Endothelial cell of umbilical vein (primary cell): Measurements from ENCODE around the gene HAUS7. TPM values are rescaled to one million over a fixed set of nuclear protein-coding genes. Genes with fewer than 3 reads are reported as not detected.

Experiments
- BruUV-seq: library from RNA; stranded (reverse); fragments of 400-500 nt; replicated peaks from 2 replicates; lab custom pipeline; 2021; lab: Mats Ljungman, UMichigan
- CTCF ChIA-PET: fragments of 300-600, 350-600 bp; sonication (Branson Sonifier 250); formaldehyde crosslinking; loops from one replicate; lab custom pipeline; 2021; ENCODE audit warnings: antibody characterized with exemption, inconsistent platforms; lab: Charles Lee
- POLR2A ChIA-PET: fragments of 300-600, 350-600 bp; sonication (Branson Sonifier 250); formaldehyde crosslinking; loops from one replicate; lab custom pipeline; 2021; ENCODE audit warnings: antibody characterized with exemption, inconsistent platforms; lab: Charles Lee
- DNase-seq: peaks from one replicate; pipeline ENCODE4 v3.0.0-alpha.2; 2011; ENCODE audit warnings: low read depth, low spot score
- FAIRE-seq: peaks from 2 replicates; lab custom pipeline; 2011; peaks lifted over from hg19 to GRCh38; lab: Jason Lieb, UNC
- H2AFZ ChIP-seq: 2 replicates; pipeline ENCODE4 v1.6.0; 2012; ENCODE audit warnings: low read depth, low read length, control low read depth, inconsistent platforms
- H3K27ac ChIP-seq: 2 replicates; pipeline ENCODE4 v1.5.1; 2011; ENCODE audit warnings: low read depth, mild to moderate bottlenecking, control low read depth, low read length, moderate library complexity; ENCODE audit not compliant: insufficient read depth
- H3K27me3 ChIP-seq, 2 experiments: 2 replicates each; pipeline versions ENCODE4 v1.6.0 to v1.6.1; 2011; ENCODE audit warnings: low read length in 2 of 2, mixed read lengths in 1 of 2; ENCODE audit not compliant: control insufficient read depth in 2 of 2, insufficient read depth in 2 of 2
- H3K36me3 ChIP-seq, 2 experiments: 2 replicates in 1 of 2; 3 replicates in 1 of 2; pipeline ENCODE4 v1.5.1; 2011; ENCODE audit warnings: low read length in 2 of 2, mild to moderate bottlenecking in 1 of 2, moderate library complexity in 1 of 2; ENCODE audit not compliant: control insufficient read depth in 2 of 2, insufficient read depth in 2 of 2; ENCODE audit errors: extremely low read depth in 1 of 2
- H3K4me1 ChIP-seq: 3 replicates; pipeline ENCODE4 v1.5.1; 2011; ENCODE audit warnings: mild to moderate bottlenecking, low read length; ENCODE audit not compliant: control insufficient read depth, insufficient read depth; ENCODE audit errors: extremely low read depth
- H3K4me2 ChIP-seq: 2 replicates; pipeline ENCODE4 v1.6.1; 2011; ENCODE audit warnings: low read length, control low read depth, mixed read lengths; ENCODE audit not compliant: insufficient read depth
- H3K4me3 ChIP-seq, 3 experiments: fragments of 200-600 bp in 1 of 3; sonication (generic), shearing (Covaris generic) in 1 of 3; replicated peaks in 1 of 3; 2 replicates each; pipeline ENCODE4 v1.5.1; 2011 to 2016; ENCODE audit warnings: control low read depth in 3 of 3, low read length in 3 of 3, mild to moderate bottlenecking in 2 of 3, inconsistent platforms in 1 of 3, low read depth in 1 of 3, moderate library complexity in 1 of 3; ENCODE audit not compliant: insufficient read depth in 1 of 3
- H3K79me2 ChIP-seq: 2 replicates; pipeline ENCODE4 v1.6.0; 2012; ENCODE audit warnings: low read length, inconsistent platforms; ENCODE audit not compliant: control insufficient read depth, insufficient read depth
- H3K9ac ChIP-seq: replicated peaks from 2 replicates; pipeline ENCODE3; 2011; ENCODE audit warnings: low read length, control low read depth; ENCODE audit not compliant: insufficient read depth; ENCODE audit errors: extremely low read depth
- H3K9me1 ChIP-seq: replicated peaks from 3 replicates; pipeline ENCODE4 v1.6.0; 2011; ENCODE audit warnings: mild to moderate bottlenecking, low read length; ENCODE audit not compliant: control insufficient read depth, insufficient read depth; ENCODE audit errors: extremely low read depth
- H3K9me3 ChIP-seq: replicated peaks from 2 replicates; pipeline ENCODE4 v1.5.1; 2012; ENCODE audit warnings: low read length, inconsistent platforms; ENCODE audit not compliant: control insufficient read depth, insufficient read depth
- H4K20me1 ChIP-seq: replicated peaks from 2 replicates; pipeline ENCODE3; 2011; ENCODE audit warnings: mild to moderate bottlenecking, low read length; ENCODE audit not compliant: control insufficient read depth, insufficient read depth; ENCODE audit errors: extremely low read depth
- CTCF ChIP-seq, 2 donors: IDR thresholded peaks; 1 replicate in 1 of 2; 2 replicates in 1 of 2; pipeline ENCODE4 v1.5.1; 2011; ENCODE audit warnings: low read length in 2 of 2, mild to moderate bottlenecking in 2 of 2, moderate library complexity in 2 of 2, control low read depth in 1 of 2, inconsistent platforms in 1 of 2, low read depth in 1 of 2; ENCODE audit not compliant: insufficient read depth in 1 of 2; ENCODE audit errors: extremely low read depth in 1 of 2
- EZH2 ChIP-seq: IDR thresholded peaks from 2 replicates; pipeline ENCODE4 v1.6.1; 2012; ENCODE audit warnings: borderline replicate concordance, low read depth, mild to moderate bottlenecking, moderate library complexity, low read length, inconsistent platforms; ENCODE audit not compliant: severe bottlenecking
- FOS ChIP-seq: IDR thresholded peaks from 2 replicates; pipeline ENCODE4 v1.6.1; 2011; ENCODE audit warnings: mild to moderate bottlenecking, low read length, moderate library complexity, borderline replicate concordance; ENCODE audit not compliant: insufficient read depth
- GATA2 ChIP-seq: IDR thresholded peaks from 2 replicates; pipeline ENCODE4 v1.7.0; 2011; ENCODE audit warnings: low read depth, mild to moderate bottlenecking, moderate library complexity, mixed read lengths, low read length; ENCODE audit not compliant: insufficient read length, insufficient read depth
- JUN ChIP-seq: IDR thresholded peaks from 2 replicates; pipeline ENCODE4 v1.6.1; 2011; ENCODE audit warnings: borderline replicate concordance, low read depth; ENCODE audit not compliant: insufficient read length, insufficient read depth
- MAX ChIP-seq: IDR thresholded peaks from 2 replicates; pipeline ENCODE4 v1.6.1; 2011; ENCODE audit not compliant: insufficient read depth, insufficient read length
- MYC ChIP-seq: IDR thresholded peaks from one replicate; pipeline ENCODE4 v1.6.1; 2011; ENCODE audit warnings: mild to moderate bottlenecking, low read depth, low read length
- POLR2A ChIP-seq: IDR thresholded peaks from 2 replicates; pipeline ENCODE4 v1.6.1; 2012; ENCODE audit warnings: low read depth, mild to moderate bottlenecking, control low read depth, low read length
- POLR2AphosphoS5 ChIP-seq: IDR thresholded peaks from 2 replicates; pipeline ENCODE4 v1.6.1; 2012; ENCODE audit warnings: low read depth, mild to moderate bottlenecking, control low read depth, low read length, moderate library complexity; ENCODE audit not compliant: insufficient read depth
- dilution Hi-C: fragments of 300-500 bp; cut with MboI; formaldehyde crosslinking; loops from one replicate; pipeline ENCODE4 v1.15.0; 2019; ENCODE audit warnings: low sequenced_read_pairs; ENCODE audit not compliant: extremely low pct_ligation_motif_present
- intact Hi-C: fragments of 100-400 bp; cut with micrococcal nuclease; formaldehyde crosslinking; loops from one replicate; pipeline ENCODE4 v1.10.0; 2022
- polyA plus RNA-seq, 4 experiments: library from polyadenylated mRNA; depleted of rRNA in 3 of 4; stranded (reverse) in 3 of 4; unstranded in 1 of 4; fragments of >200 nt; gene quantifications; 2 replicates each; pipeline versions ENCODE4 v1.2.1 to v1.2.3, GENCODE V29; 2011 to 2012; ENCODE audit warnings: missing spikeins in 1 of 4
- total RNA-seq: library from RNA; stranded (reverse); gene quantifications from 2 replicates; pipeline ENCODE4 v1.2.3, GENCODE V29; 2021

The HAUS7 gene
- total and polyA plus RNA-seq, 2 donors (not counting 3 experiments of a cell fraction or from before 2014, with no cell fraction given): 31.0 to 46.4 TPM

- ChIA-PET POLR2A (no interaction called here), CTCF (no interaction called here)
- Histone ChIP-seq H3K27me3 (no peaks in the 10 kb centered on the region), H3K79me2 (no peaks in the 10 kb centered on the region), H3K9me3 (no peaks in the 10 kb centered on the region), H3K4me2 (no peak overlapping the region), H3K9ac (no peak overlapping the region), H3K36me3 (no peaks in the 10 kb centered on the region), H3K9me1 (no peaks in the 10 kb centered on the region), H4K20me1 (no peaks in the 10 kb centered on the region), H3K4me3 (no peak overlapping the region), H3K4me1 (peaks cover 5% of the 10 kb centered on the region), H3K27ac (no peak overlapping the region), H2AFZ (no peak overlapping the region)
- dilution Hi-C loops: no loop called here
- no TSS peak for BruUV-seq
- DNase-seq (no peak), FAIRE-seq (no peak)
- TF ChIP-seq CTCF (IDR thresholded peaks at IDR 0.05; ENCODE audit: extremely low read depth in 1 of 2, insufficient read depth in 1 of 2, low read depth in 1 of 2, low read length in 2 of 2) (no peak), MAX (no peak), GATA2 (no peak), POLR2AphosphoS5 (no peak), POLR2A (no peak), FOS (no peak), EZH2 (no peak), JUN (no peak), MYC (no peak)
- intact Hi-C loops: no loop called here
These were observed 13.7 kb downstream of the HAUS7 start for GRCh38 chrX:153456704-153457103.
